Stimulated activated CD4-positive, alpha-beta T cell treated with anti-CD3 and anti-CD28 coated beads, Interleukin-2, amount 100 ng/mL, for 4 hours (primary cell): Measurements from ENCODE around the gene WSCD2.

Experiments used
- DNase-seq: peaks from one replicate; pipeline ENCODE4 v3.0.0-alpha.2; 2020; ENCODE audit warnings: low read depth

WSCD2 gene

GRCh38 chr12:108109504-108109903, 19.6 kb upstream of the WSCD2 start:
- no peak for DNase-seq

GRCh38 chr12:108109954-108110353, 19.1 kb upstream of the WSCD2 start:
- no peak for DNase-seq

GRCh38 chr12:108110844-108111243, 18.2 kb upstream of the WSCD2 start:
- DNase-seq, result no peak

- no peak for DNase-seq
These were observed 16.1 kb upstream of the WSCD2 start for GRCh38 chr12:108112832-108113556.

- DNase-seq, result no peak
These were observed 13.7 kb upstream of the WSCD2 start for GRCh38 chr12:108115123-108116121.

GRCh38 chr12:108116254-108116653, 12.8 kb upstream of the WSCD2 start:
- no peak for DNase-seq

GRCh38 chr12:108116699-108117098, 12.4 kb upstream of the WSCD2 start:
- no peak for DNase-seq

- no peak for DNase-seq
These were observed 11.8 kb upstream of the WSCD2 start for GRCh38 chr12:108117163-108117849.

GRCh38 chr12:108117902-108118301, 11.2 kb upstream of the WSCD2 start:
- DNase-seq, result no peak

- DNase-seq, result no peak
These were observed 9.7 kb upstream of the WSCD2 start for GRCh38 chr12:108119126-108119973.

- DNase-seq, result no peak
These were observed 8.9 kb upstream of the WSCD2 start for GRCh38 chr12:108119974-108120862.

- DNase-seq, result no peak
These were observed 8.3 kb upstream of the WSCD2 start for GRCh38 chr12:108120863-108121165.

- DNase-seq, result no peak
These were observed 7.8 kb upstream of the WSCD2 start for GRCh38 chr12:108121320-108121719.

- DNase-seq, result no peak
These were observed 7.2 kb upstream of the WSCD2 start for GRCh38 chr12:108121728-108122471.

GRCh38 chr12:108122644-108123043, 6.4 kb upstream of the WSCD2 start:
- DNase-seq, result no peak

- no peak for DNase-seq
These were observed 5.7 kb upstream of the WSCD2 start for GRCh38 chr12:108123402-108123801.

- no peak for DNase-seq
These were observed 4.0 kb upstream of the WSCD2 start for GRCh38 chr12:108125073-108125472.

- DNase-seq, result no peak
These were observed 2.9 kb upstream of the WSCD2 start for GRCh38 chr12:108126212-108126611.

GRCh38 chr12:108126990-108127501, 2.0 kb upstream of the WSCD2 start:
- DNase-seq, result no peak

GRCh38 chr12:108127654-108128053, 1.4 kb upstream of the WSCD2 start:
- DNase-seq, result no peak
